ENCODE measurements around the gene MED8. TPM values are rescaled to one million over a fixed set of nuclear protein-coding genes. Genes with fewer than 3 reads are reported as not detected.

MED8 gene
- total and polyA plus RNA-seq, 10 of the 15 experiments (the other 5 are each of a cell fraction or from before 2014, with no cell fraction given) = 20.2 to 61.7 (median 39.5) TPM

- TF ChIP-seq ZBTB40 (IDR thresholded peaks at IDR 0.05; ENCODE audit: borderline replicate concordance) (peak; percentile 96), YY1 (IDR thresholded peaks at IDR 0.05; ENCODE audit: low read depth, low read length) (peak; percentile 23; the same call in 1 of the 2 replicates), ZNF207 (IDR thresholded peaks at IDR 0.05; ENCODE audit: borderline replicate concordance) (no peak; the same call in 1 of the 2 replicates), ASH2L (IDR thresholded peaks at IDR 0.05; ENCODE audit: borderline replicate concordance, low read depth) (peak; percentile 78; the same call in 1 of the 2 replicates), HCFC1 (IDR thresholded peaks at IDR 0.05; ENCODE audit: low read length) (peak; percentile 57), CHD2 (IDR thresholded peaks at IDR 0.05; ENCODE audit: borderline replicate concordance, low read depth, low read length) (peak; percentile 77; the same call in 1 of the 2 replicates), RAD51 (IDR thresholded peaks at IDR 0.05) (no peak), CEBPZ (IDR thresholded peaks at IDR 0.05; ENCODE audit: low read depth, low read length) (peak; percentile 17; the same call in 1 of the 2 replicates), SP1 (IDR thresholded peaks at IDR 0.05; ENCODE audit: low read depth, low read length) (peak; percentile 68), PBX3 (IDR thresholded peaks at IDR 0.05; ENCODE audit: insufficient replicate concordance, low read depth, low read length) (peak; percentile 63), IRF3 (IDR thresholded peaks at IDR 0.05) (peak; percentile 67; the same call in 1 of the 2 replicates), SUZ12 (IDR thresholded peaks at IDR 0.05; ENCODE audit: unreplicated experiment) (no peak), BCLAF1 (IDR thresholded peaks at IDR 0.05) (no peak), POLR2AphosphoS5 (IDR thresholded peaks at IDR 0.05; ENCODE audit: low read length) (peak; percentile 80), RUNX3 (IDR thresholded peaks at IDR 0.05; ENCODE audit: low read length) (peak; percentile 51; the same call in 1 of the 2 replicates)
These were observed at the start of gene MED8, which contains the start of gene SZT2 (continued) for GRCh38 chr1:43389326-43390313.
